PFSK-1 (cell line): Measurements from ENCODE around the gene RPH3AL.

Source experiments
- FOXP2 ChIP-seq: optimal IDR thresholded peaks from 2 replicates; pipeline ENCODE3; 2011; ENCODE audit warnings: borderline replicate concordance, control low read depth, inconsistent platforms; ENCODE audit not compliant: insufficient read depth; ENCODE audit errors: extremely low read length, extremely low read depth
- POLR2AphosphoS5 ChIP-seq: IDR thresholded peaks from 2 replicates; pipeline ENCODE4 v1.6.1; 2012; ENCODE audit warnings: low read depth, mild to moderate bottlenecking, control low read depth, low read length, moderate library complexity
- REST ChIP-seq, 2 experiments: IDR thresholded peaks; 2 replicates each; pipeline versions ENCODE4 v1.6.1 to v1.8.0; 2011 to 2012; ENCODE audit warnings: low read depth in 2 of 2, low read length in 2 of 2, control low read depth in 1 of 2, inconsistent platforms in 1 of 2, mild to moderate bottlenecking in 1 of 2, moderate library complexity in 1 of 2; ENCODE audit not compliant: insufficient read depth in 1 of 2
- SIN3A ChIP-seq: IDR thresholded peaks from 2 replicates; pipeline ENCODE4 v1.6.1; 2012; ENCODE audit warnings: mild to moderate bottlenecking, low read length, moderate library complexity, borderline replicate concordance; ENCODE audit not compliant: insufficient read depth
- TAF1 ChIP-seq: IDR thresholded peaks from 2 replicates; pipeline ENCODE4 v1.6.1; 2012; ENCODE audit warnings: low read length, control low read depth, borderline replicate concordance; ENCODE audit not compliant: insufficient read depth

Gene RPH3AL

GRCh38 chr17:291587-291986, 61.0 kb downstream of the RPH3AL start:
- TF ChIP-seq FOXP2 (no peak), TAF1 (no peak), SIN3A (no peak), REST (IDR thresholded peaks at IDR 0.05; ENCODE audit: insufficient read depth in 1 of 2, low read depth in 2 of 2, low read length in 2 of 2) (no peak), POLR2AphosphoS5 (no peak)

GRCh38 chr17:290626-291025, 62.0 kb downstream of the RPH3AL start:
- no peak for TF ChIP-seq FOXP2
- TF ChIP-seq REST (IDR thresholded peaks at IDR 0.05; ENCODE audit: insufficient read depth in 1 of 2, low read depth in 2 of 2, low read length in 2 of 2): no peak
- no peak for TF ChIP-seq TAF1
- TF ChIP-seq SIN3A: no peak
- TF ChIP-seq POLR2AphosphoS5: no peak

GRCh38 chr17:290121-290521, 62.5 kb downstream of the RPH3AL start:
- TF ChIP-seq SIN3A (no peak), FOXP2 (no peak), REST (IDR thresholded peaks at IDR 0.05; ENCODE audit: insufficient read depth in 1 of 2, low read depth in 2 of 2, low read length in 2 of 2) (no peak), POLR2AphosphoS5 (no peak), TAF1 (no peak)

- TF ChIP-seq SIN3A (no peak), FOXP2 (no peak)
These were observed 63.2 kb downstream of the RPH3AL start for GRCh38 chr17:289409-289808.

GRCh38 chr17:288802-289356, 63.7 kb downstream of the RPH3AL start:
- no peak for TF ChIP-seq TAF1
- no peak for TF ChIP-seq REST (IDR thresholded peaks at IDR 0.05; ENCODE audit: insufficient read depth in 1 of 2, low read depth in 2 of 2, low read length in 2 of 2)
- TF ChIP-seq POLR2AphosphoS5: no peak
- no peak for TF ChIP-seq FOXP2
- no peak for TF ChIP-seq SIN3A
